ENCODE data around the gene SPECC1. TPM values are rescaled to one million over a fixed set of nuclear protein-coding genes. Genes with fewer than 3 reads are reported as not detected.

Gene SPECC1
- total RNA-seq, 4 donors from 2014 or later = 72.1 to 133 (median 83.7) TPM

- Histone ChIP-seq H3K4me1 (no peaks in the 10 kb centered on the region), H3K36me3 (no peaks in the 10 kb centered on the region), H3K4me3 (no peak overlapping the region), H3K27me3 (no peaks in the 10 kb centered on the region), H3K27ac (no peak overlapping the region), H3K9me3 (no peaks in the 10 kb centered on the region)
- TF ChIP-seq CTCF (IDR thresholded peaks at IDR 0.05) (no peak), POLR2A (IDR thresholded peaks at IDR 0.05) (no peak)
- no peak for DNase-seq
These were observed 285.0 kb downstream of the SPECC1 start for GRCh38 chr17:20294120-20294519.

- H3K4me1 ChIP-seq = no peaks in the 10 kb centered on the region
- H3K27me3 ChIP-seq = no peaks in the 10 kb centered on the region
- H3K27ac ChIP-seq = no peak overlapping the region
- no peaks in the 10 kb centered on the region for H3K9me3 ChIP-seq
- no peaks in the 10 kb centered on the region for H3K36me3 ChIP-seq
- no peak for DNase-seq
- H3K4me3 ChIP-seq = no peak overlapping the region
- TF ChIP-seq CTCF (IDR thresholded peaks at IDR 0.05) = no peak
- no peak for TF ChIP-seq POLR2A (IDR thresholded peaks at IDR 0.05)
These were observed 289.9 kb downstream of the SPECC1 start for GRCh38 chr17:20299013-20299412.

- H3K27ac ChIP-seq = peak overlapping the region in 2 of 4 donors; percentile 16 to 48
- no peak for DNase-seq
- H3K27me3 ChIP-seq = no peaks in the 10 kb centered on the region
- no peaks in the 10 kb centered on the region for H3K4me1 ChIP-seq
- no peaks in the 10 kb centered on the region for H3K36me3 ChIP-seq
- no peak for TF ChIP-seq CTCF (IDR thresholded peaks at IDR 0.05)
- no peak for TF ChIP-seq POLR2A (IDR thresholded peaks at IDR 0.05)
- H3K9me3 ChIP-seq = no peaks in the 10 kb centered on the region
- H3K4me3 ChIP-seq = no peak overlapping the region
These were observed 291.3 kb downstream of the SPECC1 start for GRCh38 chr17:20300436-20300934.

- peaks cover 0 to 15% (median 0%) of the 10 kb centered on the region in 3 donors for H3K36me3 ChIP-seq
- H3K4me3 ChIP-seq = no peak overlapping the region
- no peaks in the 10 kb centered on the region for H3K4me1 ChIP-seq
- H3K9me3 ChIP-seq = peaks cover 0 to 10% (median 2%) of the 10 kb centered on the region in 4 donors
- no peak for TF ChIP-seq CTCF (IDR thresholded peaks at IDR 0.05)
- no peak for TF ChIP-seq POLR2A (IDR thresholded peaks at IDR 0.05)
- no peak overlapping the region for H3K27ac ChIP-seq
- DNase-seq = no peak
- H3K27me3 ChIP-seq = no peaks in the 10 kb centered on the region
These were observed 293.2 kb downstream of the SPECC1 start for GRCh38 chr17:20302246-20302917.

- Histone ChIP-seq H3K4me1 (no peaks in the 10 kb centered on the region), H3K36me3 (peaks cover 0 to 17% (median 0%) of the 10 kb centered on the region in 3 donors), H3K4me3 (no peak overlapping the region), H3K27ac (no peak overlapping the region), H3K27me3 (no peaks in the 10 kb centered on the region), H3K9me3 (peaks cover 0 to 12% (median 2%) of the 10 kb centered on the region in 4 donors)
- TF ChIP-seq CTCF (IDR thresholded peaks at IDR 0.05) (no peak), POLR2A (IDR thresholded peaks at IDR 0.05) (no peak)
- DNase-seq = no peak
These were observed 295.8 kb downstream of the SPECC1 start for GRCh38 chr17:20304961-20305360.
